ENCODE measurements around the gene SP140L. TPM values are rescaled to one million over a fixed set of nuclear protein-coding genes. Genes with fewer than 3 reads are reported as not detected.
"Not testable (repeated sequence)": the region's sequence is repeated elsewhere in the genome, so short reads cannot be mapped to it uniquely, and the experiment has no call there.

The SP140L gene
- polyA plus RNA-seq, 3 donors = 6.5 to 23.7 (median 8.5) TPM

DNA sequence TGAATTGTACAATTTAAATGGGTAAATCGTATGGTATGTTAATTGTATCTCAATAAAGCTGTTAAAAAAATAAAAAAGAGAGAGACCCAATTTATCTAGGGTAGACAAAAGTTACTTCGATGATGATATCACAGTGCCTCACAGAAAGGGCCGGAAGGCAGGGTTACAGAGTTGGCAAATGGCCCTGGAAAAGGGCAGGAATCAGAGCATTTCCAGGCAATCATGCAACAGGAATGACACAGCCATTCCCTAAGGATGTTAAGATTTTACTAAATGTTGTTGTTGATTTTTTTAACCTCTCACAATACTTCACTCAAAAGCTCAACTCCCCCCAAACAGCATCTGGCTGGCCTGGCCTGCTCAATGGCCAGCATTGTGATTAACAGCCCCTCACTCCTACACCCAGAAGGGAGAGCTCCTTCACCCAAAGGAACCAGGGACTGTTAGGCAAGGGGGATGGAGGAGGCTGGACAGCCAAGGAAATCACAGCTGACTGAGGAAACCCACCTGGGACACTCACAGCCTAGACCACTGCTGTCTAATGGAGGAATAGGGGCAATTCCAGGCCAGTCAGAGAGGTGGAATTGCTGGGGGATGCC, 81.3 kb downstream of the SP140L start:
- peaks cover 8% of the 10 kb centered on the region for H3K79me2 ChIP-seq (ENCODE audit: insufficient read depth, low read length)
- TF ChIP-seq, protein P1, sequence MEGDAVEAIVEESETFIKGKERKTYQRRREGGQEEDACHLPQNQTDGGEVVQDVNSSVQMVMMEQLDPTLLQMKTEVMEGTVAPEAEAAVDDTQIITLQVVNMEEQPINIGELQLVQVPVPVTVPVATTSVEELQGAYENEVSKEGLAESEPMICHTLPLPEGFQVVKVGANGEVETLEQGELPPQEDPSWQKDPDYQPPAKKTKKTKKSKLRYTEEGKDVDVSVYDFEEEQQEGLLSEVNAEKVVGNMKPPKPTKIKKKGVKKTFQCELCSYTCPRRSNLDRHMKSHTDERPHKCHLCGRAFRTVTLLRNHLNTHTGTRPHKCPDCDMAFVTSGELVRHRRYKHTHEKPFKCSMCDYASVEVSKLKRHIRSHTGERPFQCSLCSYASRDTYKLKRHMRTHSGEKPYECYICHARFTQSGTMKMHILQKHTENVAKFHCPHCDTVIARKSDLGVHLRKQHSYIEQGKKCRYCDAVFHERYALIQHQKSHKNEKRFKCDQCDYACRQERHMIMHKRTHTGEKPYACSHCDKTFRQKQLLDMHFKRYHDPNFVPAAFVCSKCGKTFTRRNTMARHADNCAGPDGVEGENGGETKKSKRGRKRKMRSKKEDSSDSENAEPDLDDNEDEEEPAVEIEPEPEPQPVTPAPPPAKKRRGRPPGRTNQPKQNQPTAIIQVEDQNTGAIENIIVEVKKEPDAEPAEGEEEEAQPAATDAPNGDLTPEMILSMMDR (IDR thresholded peaks at IDR 0.05) = no peak
- H3K4me2 ChIP-seq (replicated peaks; ENCODE audit: extremely low read depth, low read length, poor library complexity, severe bottlenecking) = no peak overlapping the region
- H3K36me3 ChIP-seq (replicated peaks in 1 of 2; ENCODE audit: control insufficient read depth in 1 of 2, insufficient read depth in 2 of 2, low read length in 2 of 2) = peaks cover 16 to 28% of the 10 kb centered on the region in 2 donors
- H3K27me3 ChIP-seq (ENCODE audit: control insufficient read depth in 2 of 2, insufficient read depth in 2 of 2, low read length in 2 of 2) = no peaks in the 10 kb centered on the region
- H3K9ac ChIP-seq (ENCODE audit: insufficient read depth, low read length, poor library complexity, severe bottlenecking) = no peak overlapping the region
- Mint-ChIP-seq H3K9me3 (peaks cover 0 to 2% (median 0%) of the 10 kb centered on the region in 7 donors), H3K27ac (no peak overlapping the region), H3K27me3 (ENCODE audit: low read depth in 3 of 3) (no peaks in the 10 kb centered on the region), H3K36me3 (peaks cover 28 to 32% of the 10 kb centered on the region in 2 donors), H3K4me3 (no peak overlapping the region), H3K4me1 (peaks cover 37% of the 10 kb centered on the region)
- intact Hi-C loops (cut with micrococcal nuclease) = no loop called here
- no peaks in the 10 kb centered on the region for H3K9me3 ChIP-seq (replicated peaks in 1 of 2; ENCODE audit: control insufficient read depth in 1 of 2, insufficient read depth in 1 of 2, low read length in 2 of 2)
- WGBS (ENCODE audit: insufficient coverage) = 92% methylated on average over 2 of the region's 3 CpGs
- no peak overlapping the region for H3K27ac ChIP-seq (ENCODE audit: low read depth in 1 of 2, low read length in 2 of 2)
- H2AFZ ChIP-seq (ENCODE audit: insufficient read depth, low read depth, low read length, poor library complexity, severe bottlenecking) = no peak overlapping the region
- peaks cover 28 to 37% of the 10 kb centered on the region in 2 donors for H3K4me1 ChIP-seq (ENCODE audit: control insufficient read depth in 1 of 2, insufficient read depth in 2 of 2, low read length in 2 of 2)
- no peak for DNase-seq
- no peak overlapping the region for H3K4me3 ChIP-seq (replicated peaks in 1 of 3; ENCODE audit: low read depth in 2 of 3, low read length in 3 of 3)
- H4K20me1 ChIP-seq (ENCODE audit: insufficient read depth, low read length) = no peaks in the 10 kb centered on the region

- 0% methylated on average over 1 of the region's 2 CpGs for WGBS (ENCODE audit: insufficient coverage)
- peak; percentile 38 to 77 (median 49) for DNase-seq
- Histone ChIP-seq H3K36me3 (replicated peaks in 1 of 2; ENCODE audit: control insufficient read depth in 1 of 2, insufficient read depth in 2 of 2, low read length in 2 of 2) (peaks cover 6 to 18% of the 10 kb centered on the region in 2 donors), H3K79me2 (ENCODE audit: insufficient read depth, low read length) (peaks cover 13% of the 10 kb centered on the region), H3K4me1 (ENCODE audit: control insufficient read depth in 1 of 2, insufficient read depth in 2 of 2, low read length in 2 of 2) (peaks cover 38 to 47% of the 10 kb centered on the region in 2 donors)
- H3K27me3 ChIP-seq (ENCODE audit: control insufficient read depth in 2 of 2, insufficient read depth in 2 of 2, low read length in 2 of 2); H3K27ac ChIP-seq (ENCODE audit: low read depth in 1 of 2, low read length in 2 of 2); H3K4me2 ChIP-seq (replicated peaks; ENCODE audit: extremely low read depth, low read length, poor library complexity, severe bottlenecking); H3K4me3 Mint-ChIP-seq; intact Hi-C loops (cut with micrococcal nuclease); H4K20me1 ChIP-seq (ENCODE audit: insufficient read depth, low read length); H3K27me3 Mint-ChIP-seq (ENCODE audit: low read depth in 3 of 3); H2AFZ ChIP-seq (ENCODE audit: insufficient read depth, low read depth, low read length, poor library complexity, severe bottlenecking); H3K9me3 Mint-ChIP-seq; H3K9ac ChIP-seq (ENCODE audit: insufficient read depth, low read length, poor library complexity, severe bottlenecking); H3K4me3 ChIP-seq (replicated peaks in 1 of 3; ENCODE audit: low read depth in 2 of 3, low read length in 3 of 3); H3K9me3 ChIP-seq (replicated peaks in 1 of 2; ENCODE audit: control insufficient read depth in 1 of 2, insufficient read depth in 1 of 2, low read length in 2 of 2): not testable (repeated sequence)
- Mint-ChIP-seq H3K4me1 (peaks cover 47% of the 10 kb centered on the region), H3K36me3 (peaks cover 18 to 22% of the 10 kb centered on the region in 2 donors), H3K27ac (peak overlapping the region in 4 of 7 donors; percentile 14 to 50 (median 42))
Observed at GRCh38 chr2:230409316-230409715, 82.3 kb downstream of the SP140L start.
